IMR-90 (cell line): ENCODE measurements around the gene CD101. TPM values are rescaled to one million over a fixed set of nuclear protein-coding genes. Genes with fewer than 3 reads are reported as not detected.

ENCODE experiments used
- ATAC-seq: fragments of 200-7000 bp; cut with Tn5 transposase; 2 replicates; pipeline ENCODE4 v1.9.1; 2020; ENCODE audit warnings: low read depth, mild to moderate bottlenecking, moderate library complexity
- BruUV-seq: library from RNA; stranded (reverse); fragments of 400-500 nt; replicated peaks from 2 replicates; lab custom pipeline; 2021; lab: Mats Ljungman, UMichigan
- CTCF ChIA-PET: fragments of 300-600 bp; formaldehyde crosslinking; extraction: SDS; loops from one replicate; lab custom pipeline; 2021; ENCODE audit warnings: antibody characterized with exemption; lab: Yijun Ruan, JAX
- POLR2A ChIA-PET: fragments of 300-600 bp; sonication (Branson Sonifier 250); formaldehyde crosslinking; loops from one replicate; lab custom pipeline; 2022; ENCODE audit warnings: antibody characterized with exemption; ENCODE audit not compliant: unreplicated experiment; lab: Charles Lee
- DNase-seq: peaks from one replicate; pipeline ENCODE4 v3.0.0; 2013
- H2AFZ ChIP-seq: replicated peaks from 2 replicates; pipeline ENCODE3; 2013; ENCODE audit warnings: low read length, mild to moderate bottlenecking; ENCODE audit not compliant: poor library complexity
- H2AK5ac ChIP-seq: 2 replicates; pipeline ENCODE4 v1.6.1; 2013; ENCODE audit warnings: low read depth, low read length, inconsistent platforms
- H2AK9ac ChIP-seq: replicated peaks from 2 replicates; pipeline ENCODE3; 2013; ENCODE audit warnings: mild to moderate bottlenecking, low read depth, low read length, moderate library complexity; ENCODE audit not compliant: poor library complexity
- H2BK120ac ChIP-seq: 2 replicates; pipeline ENCODE4 v1.6.1; 2013; ENCODE audit warnings: low read depth, low read length, inconsistent platforms
- H2BK15ac ChIP-seq: 3 replicates; pipeline ENCODE4 v1.6.1; 2013; ENCODE audit warnings: low read depth, low read length, inconsistent platforms
- H2BK20ac ChIP-seq: 2 replicates; pipeline ENCODE4 v1.6.1; 2013; ENCODE audit warnings: low read depth, mild to moderate bottlenecking, inconsistent platforms, low read length, moderate library complexity
- H2BK5ac ChIP-seq: 2 replicates; pipeline ENCODE4 v1.6.1; 2013; ENCODE audit warnings: mild to moderate bottlenecking, low read depth, low read length, inconsistent platforms; ENCODE audit not compliant: poor library complexity, severe bottlenecking
- H3K14ac ChIP-seq: replicated peaks from 2 replicates; pipeline ENCODE4 v1.6.1; 2013; ENCODE audit warnings: low read depth, low read length, inconsistent platforms
- H3K18ac ChIP-seq: 2 replicates; pipeline ENCODE4 v1.6.1; 2013; ENCODE audit warnings: low read depth, low read length, control low read depth
- H3K23ac ChIP-seq: 2 replicates; pipeline ENCODE4 v1.6.1; 2013; ENCODE audit warnings: low read depth, low read length, inconsistent platforms
- H3K27ac ChIP-seq: 2 replicates; pipeline ENCODE4 v1.5.1; 2013; ENCODE audit warnings: mild to moderate bottlenecking, control low read depth, low read length; ENCODE audit not compliant: insufficient read depth
- H3K27me3 ChIP-seq: 2 replicates; pipeline ENCODE4 v1.6.1; 2013; ENCODE audit warnings: low read length; ENCODE audit not compliant: control insufficient read depth, insufficient read depth
- H3K36me3 ChIP-seq: 2 replicates; pipeline ENCODE4 v1.6.1; 2013; ENCODE audit warnings: low read length, mixed read lengths; ENCODE audit not compliant: control insufficient read depth, insufficient read depth
- H3K4ac ChIP-seq: 2 replicates; pipeline ENCODE4 v1.6.1; 2013; ENCODE audit warnings: low read depth, low read length, inconsistent platforms
- H3K4me1 ChIP-seq: 2 replicates; pipeline ENCODE4 v1.6.1; 2013; ENCODE audit warnings: low read length, mixed read lengths; ENCODE audit not compliant: control insufficient read depth, insufficient read depth
- H3K4me2 ChIP-seq: 2 replicates; pipeline ENCODE4 v1.6.1; 2013; ENCODE audit warnings: low read depth, mild to moderate bottlenecking, control low read depth, low read length, moderate library complexity
- H3K4me3 ChIP-seq: 2 replicates; pipeline ENCODE4 v1.5.1; 2013; ENCODE audit warnings: low read depth, mild to moderate bottlenecking, control low read depth, low read length, moderate library complexity; ENCODE audit not compliant: insufficient read depth
- H3K56ac ChIP-seq: 2 replicates; pipeline ENCODE4 v1.6.1; 2013; ENCODE audit warnings: low read length, inconsistent platforms; ENCODE audit not compliant: insufficient read depth; ENCODE audit errors: extremely low read depth
- H3K79me1 ChIP-seq, 2 experiments: 2 replicates each; pipeline ENCODE4 v1.6.1; 2013; ENCODE audit warnings: low read length in 2 of 2, inconsistent platforms in 1 of 2, low read depth in 1 of 2
- H3K9ac ChIP-seq: 2 replicates; pipeline ENCODE4 v1.6.1; 2013; ENCODE audit warnings: low read depth, low read length, control low read depth
- H3K9me1 ChIP-seq: 2 replicates; pipeline ENCODE4 v1.6.1; 2013; ENCODE audit warnings: low read length, inconsistent platforms; ENCODE audit not compliant: insufficient read depth
- H3K9me3 ChIP-seq: 2 replicates; pipeline ENCODE4 v1.6.1; 2013; ENCODE audit warnings: low read length; ENCODE audit not compliant: control insufficient read depth, insufficient read depth
- H4K20me1 ChIP-seq: 2 replicates; pipeline ENCODE4 v1.6.1; 2013; ENCODE audit warnings: low read length, inconsistent platforms; ENCODE audit not compliant: insufficient read depth
- H4K5ac ChIP-seq: 2 replicates; pipeline ENCODE4 v1.6.1; 2013; ENCODE audit warnings: mild to moderate bottlenecking, low read depth, low read length, control low read depth
- H4K8ac ChIP-seq, 2 experiments: 2 replicates each; pipeline ENCODE4 v1.6.1; 2013; ENCODE audit warnings: low read depth in 2 of 2, low read length in 2 of 2, control low read depth in 1 of 2, inconsistent platforms in 1 of 2
- H4K91ac ChIP-seq: 2 replicates; pipeline ENCODE4 v1.6.1; 2013; ENCODE audit warnings: low read depth, low read length, inconsistent platforms; ENCODE audit not compliant: insufficient read depth
- CTCF ChIP-seq: conservative IDR thresholded peaks from 2 replicates; pipeline ENCODE4 v1.5.1; 2012; ENCODE audit warnings: mild to moderate bottlenecking, low read depth, low read length, improper control_type of control experiment
- ELK1 ChIP-seq: fragments of 150-350 bp; IDR thresholded peaks from 2 replicates; pipeline ENCODE4 v1.6.1; 2016; ENCODE audit warnings: low read depth, mild to moderate bottlenecking, low read length, moderate library complexity, borderline replicate concordance
- MAFK ChIP-seq: IDR thresholded peaks from 2 replicates; pipeline ENCODE4 v1.6.1; 2012; ENCODE audit warnings: low read depth, low read length, improper control_type of control experiment
- MAZ ChIP-seq: IDR thresholded peaks from 2 replicates; pipeline ENCODE4 v1.6.1; 2012; ENCODE audit warnings: low read depth, mild to moderate bottlenecking, low read length, improper control_type of control experiment, moderate library complexity, borderline replicate concordance
- NFE2L2 ChIP-seq: fragments of 150-350 bp; IDR thresholded peaks from 2 replicates; pipeline ENCODE4 v1.6.1; 2016; ENCODE audit warnings: low read depth, mild to moderate bottlenecking, low read length
- POLR2A ChIP-seq: IDR thresholded peaks from 2 replicates; pipeline ENCODE4 v1.6.1; 2012; ENCODE audit warnings: mild to moderate bottlenecking, low read depth, low read length
- RFX5 ChIP-seq: IDR thresholded peaks from 2 replicates; pipeline ENCODE4 v1.8.0; 2012; ENCODE audit warnings: low read depth, mild to moderate bottlenecking, low read length, moderate library complexity
- SMC3 ChIP-seq: fragments of 150-350 bp; IDR thresholded peaks from 2 replicates; pipeline ENCODE4 v1.6.1; 2016; ENCODE audit warnings: low read depth, mild to moderate bottlenecking, antibody characterized with exemption, low read length, moderate library complexity
- USF2 ChIP-seq: fragments of 150-350 bp; IDR thresholded peaks from 2 replicates; pipeline ENCODE4 v1.6.1; 2017; ENCODE audit warnings: mild to moderate bottlenecking, antibody characterized with exemption, low read length, low read depth
- WGBS, 2 experiments: methylation state at CpG; one replicate each; pipeline versions ENCODE4 v1.1.5 to v1.1.7; 2013; ENCODE audit warnings: missing lambda C conversion rate in 2 of 2; ENCODE audit not compliant: insufficient read length in 1 of 2; ENCODE audit errors: extremely low coverage in 2 of 2; 5-methylcytosine and 5-hydroxymethylcytosine counted together
- dilution Hi-C: fragments of 300-500 bp; cut with HindIII; formaldehyde crosslinking; loops from one replicate; pipeline ENCODE4 v1.14.3; 2018; ENCODE audit warnings: low sequenced_read_pairs; ENCODE audit not compliant: unreplicated experiment
- in situ Hi-C: fragments of 300-500 bp; cut with MboI; formaldehyde crosslinking; loops from 3 replicates; pipeline ENCODE4 v1.14.3; 2019; ENCODE audit warnings: low sequenced_read_pairs, inconsistent platforms, mixed read lengths
- intact Hi-C: fragments of 100-400 bp; cut with micrococcal nuclease; formaldehyde crosslinking; loops from 2 replicates; pipeline ENCODE4 v1.10.0; 2022
- polyA plus RNA-seq, 3 experiments: library from polyadenylated mRNA; depleted of rRNA; stranded (reverse); fragments of >200 nt; gene quantifications; 2 replicates each; pipeline ENCODE4 v1.2.3, GENCODE V29; 2012; ENCODE audit warnings: low replicate concordance in 1 of 3
- total RNA-seq: library from RNA; depleted of rRNA; stranded (reverse); fragments of >200 nt; gene quantifications from 2 replicates; pipeline ENCODE4 v1.2.3, GENCODE V29; 2012

The CD101 gene
- total and polyA plus RNA-seq, 2 of the 4 experiments (the other 2 are of a cell fraction) = not detected

- Histone ChIP-seq H3K9me1 (no peaks in the 10 kb centered on the region), H2AK9ac (no peak overlapping the region), H3K18ac (no peak overlapping the region), H3K27me3 (no peaks in the 10 kb centered on the region; the same call in 1 of the 2 replicates), H4K8ac (no peak overlapping the region), H2BK5ac (no peak overlapping the region), H2BK120ac (no peak overlapping the region), H3K4me2 (no peak overlapping the region), H2BK15ac (no peak overlapping the region), H2AK5ac (no peak overlapping the region), H3K4me1 (no peaks in the 10 kb centered on the region), H3K9ac (no peak overlapping the region), H3K4ac (no peak overlapping the region), H4K20me1 (no peaks in the 10 kb centered on the region), H2AFZ (no peak overlapping the region), H3K36me3 (no peaks in the 10 kb centered on the region), H3K27ac (no peak overlapping the region), H3K14ac (no peak overlapping the region), H4K91ac (no peak overlapping the region), H4K5ac (no peak overlapping the region), H3K9me3 (no peaks in the 10 kb centered on the region), H2BK20ac (no peak overlapping the region), H3K56ac (no peak overlapping the region), H3K79me1 (no peaks in the 10 kb centered on the region), H3K4me3 (no peak overlapping the region), H3K23ac (no peak overlapping the region)
- dilution Hi-C loops = no loop called here
- no peak for DNase-seq
- no TSS peak for BruUV-seq
- ChIA-PET CTCF (no interaction called here), POLR2A (no interaction called here)
- in situ Hi-C loops = no loop called here
- WGBS, 2 experiments = no CpG with 5 or more reads among the region's 4 CpGs
- intact Hi-C loops = no loop called here
- ATAC-seq = no peak
- TF ChIP-seq CTCF (no peak), MAZ (no peak), MAFK (no peak), RFX5 (no peak), POLR2A (no peak), ELK1 (no peak), SMC3 (no peak), USF2 (no peak), NFE2L2 (no peak)
Measured at GRCh38 chr1:116957646-116958045, 43.9 kb upstream of the CD101 start.
